HepG2 (cell line): Measurements from ENCODE around the gene HSD11B1L. TPM values are rescaled to one million over a fixed set of nuclear protein-coding genes. Genes with fewer than 3 reads are reported as not detected.

ENCODE experiments used
- CC2D1A ChIP-seq: sonication (generic); formaldehyde crosslinking; IDR thresholded peaks from 2 replicates; pipeline ENCODE4 v1.8.1; 2023; ENCODE audit warnings: mild to moderate bottlenecking, missing genetic modification reagents
- HDAC1 ChIP-seq: sonication (generic); formaldehyde crosslinking; IDR thresholded peaks from 2 replicates; pipeline ENCODE4 v1.5.1; 2020; ENCODE audit warnings: mild to moderate bottlenecking, missing genetic modification reagents
- KLF16 ChIP-seq, 2 experiments: sonication (generic) in 1 of 2; formaldehyde crosslinking in 1 of 2; IDR thresholded peaks; 2 replicates each; pipeline versions ENCODE4 v1.6.1 to v1.8.0; 2016 to 2023; ENCODE audit warnings: missing genetic modification reagents in 2 of 2, missing compliant biosample characterization in 1 of 2
- MEIS1 ChIP-seq: sonication (generic); formaldehyde crosslinking; IDR thresholded peaks from 2 replicates; pipeline ENCODE4 v1.9.0; 2021; ENCODE audit warnings: mild to moderate bottlenecking, missing genetic modification reagents, moderate library complexity, borderline replicate concordance
- MLXIP ChIP-seq: sonication (generic); formaldehyde crosslinking; IDR thresholded peaks from 2 replicates; pipeline ENCODE4 v1.9.0; 2021; ENCODE audit warnings: missing genetic modification reagents, borderline replicate concordance
- PHF8 ChIP-seq: sonication (generic); formaldehyde crosslinking; IDR thresholded peaks from 2 replicates; pipeline ENCODE4 v1.5.0; 2020; ENCODE audit warnings: missing genetic modification reagents
- TCF7L2 ChIP-seq: IDR thresholded peaks from 2 replicates; pipeline ENCODE4 v1.6.1; 2011; ENCODE audit warnings: mild to moderate bottlenecking, low read depth, low read length, moderate library complexity
- ZNF296 ChIP-seq: sonication (generic); formaldehyde crosslinking; conservative IDR thresholded peaks from 2 replicates; pipeline ENCODE4 v1.5.0; 2020; ENCODE audit warnings: mild to moderate bottlenecking, missing genetic modification reagents
- ZNF720 ChIP-seq: sonication (generic); formaldehyde crosslinking; IDR thresholded peaks from 2 replicates; pipeline ENCODE4 v1.4.0; 2020; ENCODE audit warnings: missing genetic modification reagents
- ZNF740 ChIP-seq: sonication (generic); formaldehyde crosslinking; IDR thresholded peaks from 2 replicates; pipeline ENCODE4 v1.4.0; 2020; ENCODE audit warnings: missing genetic modification reagents
- ZXDC ChIP-seq: sonication (generic); formaldehyde crosslinking; IDR thresholded peaks from 2 replicates; pipeline ENCODE4 v1.5.0; 2020; ENCODE audit warnings: mild to moderate bottlenecking, missing genetic modification reagents
- polyA plus RNA-seq, 8 experiments: library from polyadenylated mRNA; depleted of rRNA in 3 of 8; stranded (reverse) in 7 of 8; unstranded in 1 of 8; fragments of >200 nt; fragmentation: Illumina TruSeq in 4 of 8; extraction: Trizol in 4 of 8; gene quantifications; 2 replicates each; pipeline versions ENCODE4 v1.2.1 to v1.2.3, GENCODE V29; 2011 to 2016; ENCODE audit warnings: low read depth in 4 of 8, missing spikeins in 1 of 8, mixed read lengths in 1 of 8; ENCODE audit not compliant: insufficient read depth in 1 of 8
- total RNA-seq, 5 experiments: library from RNA; depleted of rRNA; stranded (reverse); fragments of >200 nt; fragmentation: Illumina TruSeq; extraction: Trizol; gene quantifications; 2 replicates each; pipeline ENCODE4 v1.2.3, GENCODE V29; 2016; ENCODE audit warnings: low read depth in 1 of 5
- TF ChIP-seq, protein P1 (sequence below): sonication (generic); formaldehyde crosslinking; conservative IDR thresholded peaks from 2 replicates; pipeline ENCODE4 v1.4.0; 2020; ENCODE audit warnings: mild to moderate bottlenecking, missing genetic modification reagents, moderate library complexity
- TF ChIP-seq, protein P2 (sequence below): sonication (generic); formaldehyde crosslinking; IDR thresholded peaks from 2 replicates; pipeline ENCODE4 v1.5.0; 2020; ENCODE audit warnings: mild to moderate bottlenecking, missing genetic modification reagents
- TF ChIP-seq, protein P3 (sequence below): sonication (generic); formaldehyde crosslinking; IDR thresholded peaks from 2 replicates; pipeline ENCODE4 v1.4.0; 2020; ENCODE audit warnings: missing genetic modification reagents

Gene HSD11B1L
- total and polyA plus RNA-seq, 2 of the 13 experiments (the other 11 are each of a cell fraction or from before 2014, with no cell fraction given): 2.8 to 3.9 TPM

GRCh38 chr19:5690125-5690954, 9.5 kb downstream of the HSD11B1L start, which contains the start of gene RPL36 (continued):
- TF ChIP-seq MLXIP (CRISPR knock-in tag): 0 out of 2 replicates have a peak, but pooled peaks have one; percentile 32
- TF ChIP-seq PHF8 (CRISPR knock-in tag): peak; percentile 96
- TF ChIP-seq, protein P1, sequence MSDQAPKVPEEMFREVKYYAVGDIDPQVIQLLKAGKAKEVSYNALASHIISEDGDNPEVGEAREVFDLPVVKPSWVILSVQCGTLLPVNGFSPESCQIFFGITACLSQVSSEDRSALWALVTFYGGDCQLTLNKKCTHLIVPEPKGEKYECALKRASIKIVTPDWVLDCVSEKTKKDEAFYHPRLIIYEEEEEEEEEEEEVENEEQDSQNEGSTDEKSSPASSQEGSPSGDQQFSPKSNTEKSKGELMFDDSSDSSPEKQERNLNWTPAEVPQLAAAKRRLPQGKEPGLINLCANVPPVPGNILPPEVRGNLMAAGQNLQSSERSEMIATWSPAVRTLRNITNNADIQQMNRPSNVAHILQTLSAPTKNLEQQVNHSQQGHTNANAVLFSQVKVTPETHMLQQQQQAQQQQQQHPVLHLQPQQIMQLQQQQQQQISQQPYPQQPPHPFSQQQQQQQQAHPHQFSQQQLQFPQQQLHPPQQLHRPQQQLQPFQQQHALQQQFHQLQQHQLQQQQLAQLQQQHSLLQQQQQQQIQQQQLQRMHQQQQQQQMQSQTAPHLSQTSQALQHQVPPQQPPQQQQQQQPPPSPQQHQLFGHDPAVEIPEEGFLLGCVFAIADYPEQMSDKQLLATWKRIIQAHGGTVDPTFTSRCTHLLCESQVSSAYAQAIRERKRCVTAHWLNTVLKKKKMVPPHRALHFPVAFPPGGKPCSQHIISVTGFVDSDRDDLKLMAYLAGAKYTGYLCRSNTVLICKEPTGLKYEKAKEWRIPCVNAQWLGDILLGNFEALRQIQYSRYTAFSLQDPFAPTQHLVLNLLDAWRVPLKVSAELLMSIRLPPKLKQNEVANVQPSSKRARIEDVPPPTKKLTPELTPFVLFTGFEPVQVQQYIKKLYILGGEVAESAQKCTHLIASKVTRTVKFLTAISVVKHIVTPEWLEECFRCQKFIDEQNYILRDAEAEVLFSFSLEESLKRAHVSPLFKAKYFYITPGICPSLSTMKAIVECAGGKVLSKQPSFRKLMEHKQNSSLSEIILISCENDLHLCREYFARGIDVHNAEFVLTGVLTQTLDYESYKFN (CRISPR knock-in tag): peak; percentile 6; the same call in 1 of the 2 replicates
- TF ChIP-seq KLF16 (CRISPR knock-in tag; IDR thresholded peaks at IDR 0.05): peak; percentile 64 to 84; a peak in 2 of 4 replicates
- no peak for TF ChIP-seq ZXDC
- no peak for TF ChIP-seq ZNF740 (CRISPR knock-in tag)
- peak; percentile 76; the same call in 1 of the 2 replicates for TF ChIP-seq MEIS1 (CRISPR knock-in tag)
- TF ChIP-seq ZNF296 (CRISPR knock-in tag): no peak
- TF ChIP-seq, protein P2, sequence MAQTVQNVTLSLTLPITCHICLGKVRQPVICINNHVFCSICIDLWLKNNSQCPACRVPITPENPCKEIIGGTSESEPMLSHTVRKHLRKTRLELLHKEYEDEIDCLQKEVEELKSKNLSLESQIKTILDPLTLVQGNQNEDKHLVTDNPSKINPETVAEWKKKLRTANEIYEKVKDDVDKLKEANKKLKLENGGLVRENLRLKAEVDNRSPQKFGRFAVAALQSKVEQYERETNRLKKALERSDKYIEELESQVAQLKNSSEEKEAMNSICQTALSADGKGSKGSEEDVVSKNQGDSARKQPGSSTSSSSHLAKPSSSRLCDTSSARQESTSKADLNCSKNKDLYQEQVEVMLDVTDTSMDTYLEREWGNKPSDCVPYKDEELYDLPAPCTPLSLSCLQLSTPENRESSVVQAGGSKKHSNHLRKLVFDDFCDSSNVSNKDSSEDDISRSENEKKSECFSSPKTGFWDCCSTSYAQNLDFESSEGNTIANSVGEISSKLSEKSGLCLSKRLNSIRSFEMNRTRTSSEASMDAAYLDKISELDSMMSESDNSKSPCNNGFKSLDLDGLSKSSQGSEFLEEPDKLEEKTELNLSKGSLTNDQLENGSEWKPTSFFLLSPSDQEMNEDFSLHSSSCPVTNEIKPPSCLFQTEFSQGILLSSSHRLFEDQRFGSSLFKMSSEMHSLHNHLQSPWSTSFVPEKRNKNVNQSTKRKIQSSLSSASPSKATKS (CRISPR knock-in tag): no peak
- TF ChIP-seq, protein P3, sequence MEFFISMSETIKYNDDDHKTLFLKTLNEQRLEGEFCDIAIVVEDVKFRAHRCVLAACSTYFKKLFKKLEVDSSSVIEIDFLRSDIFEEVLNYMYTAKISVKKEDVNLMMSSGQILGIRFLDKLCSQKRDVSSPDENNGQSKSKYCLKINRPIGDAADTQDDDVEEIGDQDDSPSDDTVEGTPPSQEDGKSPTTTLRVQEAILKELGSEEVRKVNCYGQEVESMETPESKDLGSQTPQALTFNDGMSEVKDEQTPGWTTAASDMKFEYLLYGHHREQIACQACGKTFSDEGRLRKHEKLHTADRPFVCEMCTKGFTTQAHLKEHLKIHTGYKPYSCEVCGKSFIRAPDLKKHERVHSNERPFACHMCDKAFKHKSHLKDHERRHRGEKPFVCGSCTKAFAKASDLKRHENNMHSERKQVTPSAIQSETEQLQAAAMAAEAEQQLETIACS (CRISPR knock-in tag): peak; percentile 61
- no peak for TF ChIP-seq TCF7L2
- TF ChIP-seq HDAC1 (CRISPR knock-in tag): peak; percentile 89
- TF ChIP-seq CC2D1A (CRISPR knock-in tag): peak; percentile 94
- TF ChIP-seq ZNF720 (CRISPR knock-in tag): no peak
